ENCODE data around the gene MLXIP. TPM values are rescaled to one million over a fixed set of nuclear protein-coding genes. Genes with fewer than 3 reads are reported as not detected.

MLXIP gene
- 18.6 and 27.5 TPM in 2 replicates for total RNA-seq (2014; rRNA removed; shearing (Covaris generic))
- total RNA-seq (2022) = 44.7 and 59.9 TPM in 2 replicates
- percentile 65 among the genes with signal in this experiment for Bru-seq, nascent RNA
- percentile 83 among the genes with signal in this experiment for BruChase-seq, experiment 1, labeled RNA remaining after a 6-hour chase
- percentile 75 among the genes with signal in this experiment for BruChase-seq, experiment 2, labeled RNA remaining after a 2-hour chase
- long read RNA-seq, full-length matches to known transcripts = 42 of 125 reads
- long read RNA-seq, partial matches to known transcripts = 24 of 125 reads
- long read RNA-seq, other reads (novel, unspliced or antisense) = 59 of 125 reads

GRCh38 chr12:122078141-122079032 lies at the start of gene MLXIP:
MLXIP (plus strand) TSS chr12:122078756; CDS start chr12:122078854, 98 bp downstream.
- Histone ChIP-seq H4K20me1 (ENCODE audit: insufficient read depth, low read length) (peaks cover 31% of the 10 kb centered on the region), H3K4me1 (ENCODE audit: insufficient read depth, low read length, poor library complexity, severe bottlenecking) (peaks cover 54% of the 10 kb centered on the region), H3K27ac (ENCODE audit: low read depth, low read length, poor library complexity, severe bottlenecking) (peak within 1 kb of the TSS; percentile 31), H2AFZ (ENCODE audit: low read length) (peak within 1 kb of the TSS; percentile 85), H3K36me3 (ENCODE audit: insufficient read depth, low read length) (peaks cover 6% of the 10 kb centered on the region; the same call in 1 of the 2 replicates), H3K9me3 (ENCODE audit: low read length) (no peaks in the 10 kb centered on the region), H3K79me2 (ENCODE audit: insufficient read depth, low read depth, low read length) (peaks cover 44% of the 10 kb centered on the region), H3K4me2 (ENCODE audit: low read length) (peak within 1 kb of the TSS; percentile 89), H3K9me2 (ENCODE audit: insufficient read depth, low read length) (no peaks in the 10 kb centered on the region), H3K4me3 (ENCODE audit: low read depth, low read length, poor library complexity, severe bottlenecking) (peak within 1 kb of the TSS; percentile 96)
- no peak for TF ChIP-seq EZH2phosphoT487 (IDR thresholded peaks at IDR 0.05; ENCODE audit: borderline replicate concordance, low read depth, low read length)
- TF ChIP-seq CTCF (conservative IDR thresholded peaks at IDR 0.05; ENCODE audit: low read length) = no peak
- peak; percentile 97 for DNase-seq (ENCODE audit: low spot score)
- BruUV-seq (replicated peaks) = TSS peak; percentile 75
- CTCF ChIA-PET (ENCODE audit: unreplicated experiment) = interaction anchor here (0.6 kb wide), 3 partner anchors 40 to 1405 kb away, joined by 4 to 7 read pairs (median 7); no protein-coding TSS in a partner anchor
- intact Hi-C loops (cut with micrococcal nuclease; ENCODE audit: unreplicated experiment) = no loop called here
- POLR2A ChIA-PET = interaction anchor here (0.5 to 1.5 kb wide), 5 partner anchors 12 to 542 kb away, joined by 3 to 8 read pairs (median 6); no protein-coding TSS in a partner anchor

- H3K4me2 ChIP-seq (ENCODE audit: low read length) = peak overlapping the region; percentile 86
- peaks cover 100% of the 10 kb centered on the region for H3K79me2 ChIP-seq (ENCODE audit: insufficient read depth, low read depth, low read length)
- no peaks in the 10 kb centered on the region for H3K9me2 ChIP-seq (ENCODE audit: insufficient read depth, low read length)
- no peaks in the 10 kb centered on the region for H3K9me3 ChIP-seq (ENCODE audit: low read length)
- DNase-seq (ENCODE audit: low spot score) = peak; percentile 65
- intact Hi-C loops (cut with micrococcal nuclease; ENCODE audit: unreplicated experiment) = loop anchor here (1.0 kb wide), 1 partner anchor 49 kb away; no protein-coding TSS in a partner anchor
- no peaks in the 10 kb centered on the region for H4K20me1 ChIP-seq (ENCODE audit: insufficient read depth, low read length)
- H2AFZ ChIP-seq (ENCODE audit: low read length) = no peak overlapping the region
- peaks cover 88% of the 10 kb centered on the region for H3K4me1 ChIP-seq (ENCODE audit: insufficient read depth, low read length, poor library complexity, severe bottlenecking)
- peak overlapping the region; percentile 55 for H3K4me3 ChIP-seq (ENCODE audit: low read depth, low read length, poor library complexity, severe bottlenecking)
- H3K27ac ChIP-seq (ENCODE audit: low read depth, low read length, poor library complexity, severe bottlenecking) = peak overlapping the region; percentile 94
- H3K36me3 ChIP-seq (ENCODE audit: insufficient read depth, low read length) = peaks cover 66% of the 10 kb centered on the region
- ChIA-PET CTCF (ENCODE audit: unreplicated experiment) (no interaction called here), POLR2A (interaction anchor here (0.9 to 7.6 kb wide), 3 partner anchors 20 to 50 kb away, joined by 4 to 332 read pairs (median 5); no protein-coding TSS in a partner anchor)
- TF ChIP-seq CTCF (conservative IDR thresholded peaks at IDR 0.05; ENCODE audit: low read length) (peak; percentile 49), EZH2phosphoT487 (IDR thresholded peaks at IDR 0.05; ENCODE audit: borderline replicate concordance, low read depth, low read length) (no peak)
- no TSS peak for BruUV-seq (replicated peaks)
These were observed 49.5 kb upstream of the MLXIP start for GRCh38 chr12:122028905-122029560.

All from OCI-LY7 (cell line).